Skeletal muscle satellite cell (primary cell): ENCODE measurements around the gene EPS8L1.

Source experiments
- H3K27me3 ChIP-seq: 2 replicates; pipeline ENCODE4 v1.7.0; 2013; ENCODE audit warnings: low read length; ENCODE audit not compliant: control insufficient read depth, insufficient read depth
- H3K36me3 ChIP-seq: 2 replicates; pipeline ENCODE4 v1.7.0; 2013; ENCODE audit warnings: mild to moderate bottlenecking, control low read depth, low read length; ENCODE audit not compliant: insufficient read depth
- H3K4me1 ChIP-seq: 2 replicates; pipeline ENCODE4 v1.7.0; 2013; ENCODE audit warnings: low read length; ENCODE audit not compliant: control insufficient read depth, insufficient read depth
- H3K4me2 ChIP-seq: 2 replicates; pipeline ENCODE4 v1.7.0; 2013; ENCODE audit warnings: mild to moderate bottlenecking, low read length
- H3K4me3 ChIP-seq: 2 replicates; pipeline ENCODE4 v1.7.0; 2013; ENCODE audit warnings: low read length
- H3K9ac ChIP-seq: 2 replicates; pipeline ENCODE4 v1.7.0; 2013; ENCODE audit warnings: mild to moderate bottlenecking, low read depth, low read length, moderate library complexity
- H3K9me3 ChIP-seq: replicated peaks from 2 replicates; pipeline ENCODE4 v1.7.0; 2013; ENCODE audit warnings: mild to moderate bottlenecking, control low read depth, low read length

EPS8L1 gene

GRCh38 chr19:55113570-55114039, 37.9 kb downstream of the EPS8L1 start:
- no peaks in the 10 kb centered on the region for H3K9me3 ChIP-seq
- peaks cover 21% of the 10 kb centered on the region for H3K36me3 ChIP-seq
- peaks cover 24% of the 10 kb centered on the region for H3K4me1 ChIP-seq
- H3K9ac ChIP-seq, result peak overlapping the region; percentile 34
- H3K4me3 ChIP-seq, result no peak overlapping the region
- peak overlapping the region; percentile 40 for H3K4me2 ChIP-seq
- H3K27me3 ChIP-seq, result no peaks in the 10 kb centered on the region

GRCh38 chr19:55114566-55115145, 39.0 kb downstream of the EPS8L1 start:
- no peaks in the 10 kb centered on the region for H3K9me3 ChIP-seq
- no peak overlapping the region for H3K4me3 ChIP-seq
- peaks cover 27% of the 10 kb centered on the region for H3K4me1 ChIP-seq
- H3K9ac ChIP-seq, result peak overlapping the region; percentile 29
- no peak overlapping the region for H3K4me2 ChIP-seq
- no peaks in the 10 kb centered on the region for H3K27me3 ChIP-seq
- peaks cover 14% of the 10 kb centered on the region for H3K36me3 ChIP-seq

GRCh38 chr19:55115446-55116065, 39.9 kb downstream of the EPS8L1 start:
- H3K4me1 ChIP-seq, result peaks cover 27% of the 10 kb centered on the region
- no peaks in the 10 kb centered on the region for H3K27me3 ChIP-seq
- peak overlapping the region; percentile 83 for H3K4me3 ChIP-seq

GRCh38 chr19:55116232-55116858, 40.7 kb downstream of the EPS8L1 start:
- Histone ChIP-seq H3K4me2 (peak overlapping the region; percentile 92), H3K4me1 (peaks cover 27% of the 10 kb centered on the region), H3K9ac (peak overlapping the region; percentile 91), H3K9me3 (no peaks in the 10 kb centered on the region), H3K27me3 (no peaks in the 10 kb centered on the region), H3K36me3 (peaks cover 12% of the 10 kb centered on the region), H3K4me3 (peak overlapping the region; percentile 83)

More at GRCh38 chr19:55115446-55116065, 39.9 kb downstream of the EPS8L1 start:
- H3K4me2 ChIP-seq, result peak overlapping the region; percentile 92
- H3K36me3 ChIP-seq, result peaks cover 13% of the 10 kb centered on the region
- no peaks in the 10 kb centered on the region for H3K9me3 ChIP-seq
- H3K9ac ChIP-seq, result peak overlapping the region; percentile 91

GRCh38 chr19:55116859-55117662, 41.4 kb downstream of the EPS8L1 start, which contains the start of gene PPP1R12C:
PPP1R12C (minus strand) TSS chr19:55117637; CDS start chr19:55117543, 94 bp downstream.
- Histone ChIP-seq H3K36me3 (peaks cover 7% of the 10 kb centered on the region), H3K27me3 (no peaks in the 10 kb centered on the region), H3K9me3 (no peaks in the 10 kb centered on the region), H3K4me2 (peak within 1 kb of the TSS; percentile 92), H3K4me3 (peak within 1 kb of the TSS; percentile 88), H3K4me1 (peaks cover 27% of the 10 kb centered on the region), H3K9ac (peak within 1 kb of the TSS; percentile 91)

GRCh38 chr19:55117663-55118391, 42.2 kb downstream of the EPS8L1 start:
- Histone ChIP-seq H3K36me3 (no peaks in the 10 kb centered on the region), H3K4me1 (peaks cover 27% of the 10 kb centered on the region), H3K4me2 (peak overlapping the region; percentile 90), H3K9me3 (no peaks in the 10 kb centered on the region), H3K9ac (peak overlapping the region; percentile 85), H3K27me3 (no peaks in the 10 kb centered on the region), H3K4me3 (peak overlapping the region; percentile 88)

GRCh38 chr19:55118401-55118991, 42.8 kb downstream of the EPS8L1 start:
- H3K4me3 ChIP-seq, result peak overlapping the region; percentile 88
- no peaks in the 10 kb centered on the region for H3K9me3 ChIP-seq
- H3K4me1 ChIP-seq, result peaks cover 24% of the 10 kb centered on the region
- peaks cover 4% of the 10 kb centered on the region for H3K27me3 ChIP-seq
- H3K36me3 ChIP-seq, result no peaks in the 10 kb centered on the region
- H3K4me2 ChIP-seq, result peak overlapping the region; percentile 90
- H3K9ac ChIP-seq, result peak overlapping the region; percentile 85

GRCh38 chr19:55119053-55119452, 43.4 kb downstream of the EPS8L1 start:
- H3K27me3 ChIP-seq, result peaks cover 8% of the 10 kb centered on the region
- H3K4me1 ChIP-seq, result peaks cover 19% of the 10 kb centered on the region
- peak overlapping the region; percentile 90 for H3K4me2 ChIP-seq
- no peak overlapping the region for H3K4me3 ChIP-seq
- no peaks in the 10 kb centered on the region for H3K36me3 ChIP-seq
- H3K9me3 ChIP-seq, result no peaks in the 10 kb centered on the region
- no peak overlapping the region for H3K9ac ChIP-seq

GRCh38 chr19:55131421-55131820, 55.8 kb downstream of the EPS8L1 start:
- Histone ChIP-seq H3K4me2 (no peak overlapping the region), H3K9ac (no peak overlapping the region), H3K4me3 (no peak overlapping the region), H3K27me3 (peaks cover 25% of the 10 kb centered on the region), H3K4me1 (no peaks in the 10 kb centered on the region), H3K36me3 (no peaks in the 10 kb centered on the region), H3K9me3 (no peaks in the 10 kb centered on the region)

- Histone ChIP-seq H3K9me3 (no peaks in the 10 kb centered on the region), H3K9ac (no peak overlapping the region), H3K36me3 (no peaks in the 10 kb centered on the region), H3K4me1 (no peaks in the 10 kb centered on the region), H3K4me2 (no peak overlapping the region), H3K4me3 (no peak overlapping the region), H3K27me3 (peaks cover 21% of the 10 kb centered on the region)
These were observed 56.9 kb downstream of the EPS8L1 start for GRCh38 chr19:55132453-55133129.
